Fibroblast of pulmonary artery (primary cell): ENCODE measurements around the gene CNTN2.

ENCODE experiments used
- DNase-seq: peaks from one replicate; pipeline ENCODE4 v3.0.0-alpha.2; 2010; ENCODE audit warnings: low read depth
- H3K4me3 ChIP-seq: replicated peaks from 2 replicates; pipeline ENCODE4 v1.5.1; 2011; ENCODE audit warnings: low read depth, mild to moderate bottlenecking, control low read depth, low read length, moderate library complexity
- TF ChIP-seq, protein P1 (sequence below): IDR thresholded peaks from 2 replicates; pipeline ENCODE4 v1.5.1; 2011; ENCODE audit warnings: mild to moderate bottlenecking, control low read depth, low read length, inconsistent platforms; ENCODE audit errors: missing control alignments

Gene CNTN2

DNA sequence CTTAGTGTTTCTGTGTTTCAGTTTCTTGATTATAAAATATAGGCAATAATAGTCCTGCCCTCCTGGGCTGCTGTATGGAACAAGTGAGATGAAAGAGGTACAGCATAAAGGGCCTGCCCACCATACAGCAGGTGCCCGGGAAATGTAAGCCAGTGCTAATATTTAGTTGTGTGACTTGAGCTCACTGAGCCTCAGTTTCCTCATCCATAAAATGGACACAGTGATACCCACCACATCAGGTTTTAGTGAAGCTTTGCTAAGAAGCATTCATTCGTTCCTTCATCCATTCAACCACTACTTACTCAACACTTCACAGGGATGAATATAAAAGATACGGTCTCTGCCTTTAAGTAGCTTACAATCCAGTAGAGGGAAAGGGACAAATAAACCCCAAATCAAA lies 19.9 kb downstream of the CNTN2 start:
- no peak overlapping the region for H3K4me3 ChIP-seq
- TF ChIP-seq, protein P1, sequence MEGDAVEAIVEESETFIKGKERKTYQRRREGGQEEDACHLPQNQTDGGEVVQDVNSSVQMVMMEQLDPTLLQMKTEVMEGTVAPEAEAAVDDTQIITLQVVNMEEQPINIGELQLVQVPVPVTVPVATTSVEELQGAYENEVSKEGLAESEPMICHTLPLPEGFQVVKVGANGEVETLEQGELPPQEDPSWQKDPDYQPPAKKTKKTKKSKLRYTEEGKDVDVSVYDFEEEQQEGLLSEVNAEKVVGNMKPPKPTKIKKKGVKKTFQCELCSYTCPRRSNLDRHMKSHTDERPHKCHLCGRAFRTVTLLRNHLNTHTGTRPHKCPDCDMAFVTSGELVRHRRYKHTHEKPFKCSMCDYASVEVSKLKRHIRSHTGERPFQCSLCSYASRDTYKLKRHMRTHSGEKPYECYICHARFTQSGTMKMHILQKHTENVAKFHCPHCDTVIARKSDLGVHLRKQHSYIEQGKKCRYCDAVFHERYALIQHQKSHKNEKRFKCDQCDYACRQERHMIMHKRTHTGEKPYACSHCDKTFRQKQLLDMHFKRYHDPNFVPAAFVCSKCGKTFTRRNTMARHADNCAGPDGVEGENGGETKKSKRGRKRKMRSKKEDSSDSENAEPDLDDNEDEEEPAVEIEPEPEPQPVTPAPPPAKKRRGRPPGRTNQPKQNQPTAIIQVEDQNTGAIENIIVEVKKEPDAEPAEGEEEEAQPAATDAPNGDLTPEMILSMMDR = no peak
- DNase-seq = no peak

- H3K4me3 ChIP-seq = no peak overlapping the region
- DNase-seq = no peak
- TF ChIP-seq, protein P1 = no peak
These were observed 21.3 kb downstream of the CNTN2 start for GRCh38 chr1:205064301-205064700.

DNA sequence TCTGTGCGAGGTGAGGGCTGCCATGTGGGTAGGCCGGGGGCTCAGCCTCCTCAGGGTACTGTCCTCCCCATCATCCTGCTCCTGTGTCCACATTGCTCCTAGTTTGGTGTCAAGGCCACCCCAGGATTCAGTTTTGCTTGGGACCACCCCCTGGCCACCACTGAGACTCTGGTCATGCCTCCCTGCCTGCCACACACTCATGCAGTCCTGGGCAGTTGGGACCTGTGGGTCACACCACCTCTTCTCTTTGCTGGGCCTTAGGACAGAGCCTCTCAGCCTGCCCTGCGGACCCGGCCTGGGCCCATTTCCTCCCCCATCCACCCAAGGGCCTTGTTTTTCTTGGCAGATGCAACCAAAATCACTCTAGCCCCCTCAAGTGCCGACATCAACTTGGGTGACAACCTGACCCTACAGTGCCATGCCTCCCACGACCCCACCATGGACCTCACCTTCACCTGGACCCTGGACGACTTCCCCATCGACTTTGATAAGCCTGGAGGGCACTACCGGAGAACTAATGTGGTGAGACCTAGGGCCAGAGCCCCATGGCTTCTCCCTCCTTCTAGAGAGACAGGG lies 21.8 kb downstream of the CNTN2 start:
- H3K4me3 ChIP-seq = no peak overlapping the region
- no peak for DNase-seq
- TF ChIP-seq, protein P1 = no peak

DNA sequence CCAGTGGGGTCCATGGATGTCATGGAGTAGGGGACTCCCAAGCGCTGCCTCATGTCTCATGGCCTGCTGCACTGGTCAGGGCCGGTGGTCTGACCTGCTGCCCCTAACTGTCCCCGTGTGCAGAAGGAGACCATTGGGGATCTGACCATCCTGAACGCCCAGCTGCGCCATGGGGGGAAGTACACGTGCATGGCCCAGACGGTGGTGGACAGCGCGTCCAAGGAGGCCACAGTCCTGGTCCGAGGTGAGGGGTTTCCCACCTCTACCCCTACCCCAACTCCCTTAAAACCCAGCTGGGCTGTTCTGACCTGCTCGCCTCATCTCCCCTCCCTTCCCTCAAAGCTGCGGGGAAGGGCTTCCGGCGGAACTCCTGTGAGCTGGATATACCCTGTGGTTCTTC lies 22.7 kb downstream of the CNTN2 start:
- H3K4me3 ChIP-seq = no peak overlapping the region
- TF ChIP-seq, protein P1 = no peak
- no peak for DNase-seq

GRCh38 chr1:205066141-205066818 lies 23.3 kb downstream of the CNTN2 start:
- TF ChIP-seq, protein P1 = no peak
- no peak overlapping the region for H3K4me3 ChIP-seq
- no peak for DNase-seq

DNA sequence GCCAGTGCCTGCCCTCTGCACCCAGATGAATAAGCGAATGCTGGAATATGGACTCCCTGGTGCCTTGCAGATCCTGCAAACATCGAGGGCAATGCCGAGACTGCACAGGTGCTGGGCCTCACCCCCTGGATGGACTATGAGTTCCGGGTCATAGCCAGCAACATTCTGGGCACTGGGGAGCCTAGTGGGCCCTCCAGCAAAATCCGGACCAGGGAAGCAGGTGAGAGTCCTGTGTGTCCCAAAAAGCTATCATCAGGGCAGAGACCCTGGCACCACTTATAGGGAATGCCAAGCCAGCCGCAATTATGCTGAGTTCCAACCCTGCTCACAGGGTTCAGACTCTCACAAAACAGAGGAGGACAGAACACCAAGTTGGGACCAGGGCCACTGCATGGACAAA lies 24.0 kb downstream of the CNTN2 start:
- TF ChIP-seq, protein P1 = no peak
- no peak for DNase-seq
- H3K4me3 ChIP-seq = no peak overlapping the region

DNA sequence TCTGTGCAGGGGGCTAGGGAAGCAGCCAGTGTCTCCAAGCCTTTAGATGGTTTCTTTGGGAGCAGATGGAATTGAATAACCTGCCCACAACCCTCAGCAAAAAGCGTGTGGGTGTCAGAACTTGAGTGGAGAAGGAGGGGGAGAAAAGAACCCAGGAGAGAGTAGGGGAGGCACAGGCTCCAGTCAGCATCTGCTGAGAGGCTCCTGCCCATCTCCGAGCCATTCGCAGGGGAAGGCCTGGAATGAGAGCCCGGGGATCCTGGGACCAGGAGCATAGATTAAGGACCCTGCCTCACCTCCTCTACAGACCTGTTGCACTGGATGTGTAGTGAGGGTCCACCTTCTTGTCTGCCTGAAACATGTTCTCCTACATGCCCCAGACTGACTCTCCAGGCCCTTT lies 25.0 kb downstream of the CNTN2 start:
- no peak for DNase-seq
- TF ChIP-seq, protein P1 = no peak
- H3K4me3 ChIP-seq = no peak overlapping the region
